DND-41 (cell line): ENCODE results near the gene NUCKS1.

Source experiments
- CTCF ChIP-seq: IDR thresholded peaks from 2 replicates; pipeline ENCODE4 v1.5.1; 2012; ENCODE audit warnings: borderline replicate concordance, low read length, moderate library complexity, mild to moderate bottlenecking; ENCODE audit not compliant: poor library complexity, severe bottlenecking; ENCODE audit errors: extremely low read depth
- EZH2 ChIP-seq: IDR thresholded peaks from 3 replicates; pipeline ENCODE4 v1.6.1; 2012; ENCODE audit warnings: borderline replicate concordance, low read depth, mild to moderate bottlenecking, moderate library complexity, low read length, inconsistent platforms; ENCODE audit not compliant: severe bottlenecking

GRCh38 chr1:205668951-205669340 is 81.0 kb downstream of the NUCKS1 start:
- TF ChIP-seq CTCF (no peak), EZH2 (no peak)
